Fibroblast of skin of left biceps (primary cell): ENCODE data around the gene UMAD1.

ENCODE experiments used
- DNase-seq, 2 experiments: peaks; one replicate each; pipeline ENCODE4 v3.0.0-alpha.2; 2013; ENCODE audit warnings: low read depth in 2 of 2

The UMAD1 gene

GRCh38 chr7:7640221-7641128, at the start of gene UMAD1:
Gene UMAD1 (plus strand): TSS chr7:7640752. CDS start chr7:7673372, 32,620 bp downstream.
- DNase-seq = peak; percentile 93 to 95

- peak in 1 of 2 experiments; percentile 0 for DNase-seq
Measured at GRCh38 chr7:7595451-7595850, 45.1 kb upstream of the UMAD1 start.

- DNase-seq = no peak
Measured at GRCh38 chr7:7596176-7596575, 44.4 kb upstream of the UMAD1 start.

- no peak for DNase-seq
Measured at GRCh38 chr7:7607010-7607409, 33.5 kb upstream of the UMAD1 start.

GRCh38 chr7:7609330-7609729, 31.2 kb upstream of the UMAD1 start:
- DNase-seq = no peak

GRCh38 chr7:7612519-7612918, 28.0 kb upstream of the UMAD1 start:
- no peak for DNase-seq

- DNase-seq = no peak
Measured at GRCh38 chr7:7613210-7613609, 27.3 kb upstream of the UMAD1 start.

- DNase-seq = no peak
Measured at GRCh38 chr7:7614018-7614741, 26.4 kb upstream of the UMAD1 start.

GRCh38 chr7:7617550-7617949, 23.0 kb upstream of the UMAD1 start:
- DNase-seq = no peak

GRCh38 chr7:7618410-7618809, 22.1 kb upstream of the UMAD1 start:
- DNase-seq = no peak

GRCh38 chr7:7620236-7620635, 20.3 kb upstream of the UMAD1 start:
- DNase-seq = no peak

GRCh38 chr7:7620644-7621210, 19.8 kb upstream of the UMAD1 start:
- no peak for DNase-seq

GRCh38 chr7:7628476-7628875, 12.1 kb upstream of the UMAD1 start:
- DNase-seq = no peak

GRCh38 chr7:7630626-7631329, 9.8 kb upstream of the UMAD1 start:
- DNase-seq = no peak

GRCh38 chr7:7639421-7639820, 1.1 kb upstream of the UMAD1 start:
- no peak for DNase-seq

GRCh38 chr7:7639847-7640220, 718 bp upstream of the UMAD1 start:
- no peak for DNase-seq

- no peak for DNase-seq
Measured at GRCh38 chr7:7641129-7641663, 644 bp downstream of the UMAD1 start.

GRCh38 chr7:7642081-7642480, 1.5 kb downstream of the UMAD1 start:
- no peak for DNase-seq

- no peak for DNase-seq
Measured at GRCh38 chr7:7647495-7648036, 7.0 kb downstream of the UMAD1 start.

GRCh38 chr7:7650682-7651206, 10.2 kb downstream of the UMAD1 start:
- DNase-seq = no peak

- DNase-seq = no peak
Measured at GRCh38 chr7:7651479-7651878, 10.9 kb downstream of the UMAD1 start.
